ENCODE data around the gene TCF12.

DNA sequence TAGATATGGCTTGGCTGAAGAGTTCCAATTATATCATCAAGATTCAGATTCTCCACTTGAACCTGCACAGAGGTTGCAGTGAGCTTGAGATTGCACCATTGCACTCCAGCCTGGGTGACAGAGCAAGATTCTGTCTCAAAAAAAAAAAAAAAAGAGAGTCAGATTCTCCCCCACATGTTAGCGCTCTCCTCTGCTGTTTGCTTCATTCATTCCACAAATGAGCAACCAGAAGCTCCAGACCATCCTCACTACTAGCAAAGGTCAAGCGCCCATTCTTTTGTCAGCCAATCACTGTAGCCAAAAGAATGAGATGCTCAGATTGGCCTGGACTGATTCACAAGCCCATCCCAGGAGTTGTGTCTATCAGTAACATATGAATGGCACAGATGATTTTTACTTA is 28.4 kb upstream of the TCF12 start:
- TF ChIP-seq, protein P1, sequence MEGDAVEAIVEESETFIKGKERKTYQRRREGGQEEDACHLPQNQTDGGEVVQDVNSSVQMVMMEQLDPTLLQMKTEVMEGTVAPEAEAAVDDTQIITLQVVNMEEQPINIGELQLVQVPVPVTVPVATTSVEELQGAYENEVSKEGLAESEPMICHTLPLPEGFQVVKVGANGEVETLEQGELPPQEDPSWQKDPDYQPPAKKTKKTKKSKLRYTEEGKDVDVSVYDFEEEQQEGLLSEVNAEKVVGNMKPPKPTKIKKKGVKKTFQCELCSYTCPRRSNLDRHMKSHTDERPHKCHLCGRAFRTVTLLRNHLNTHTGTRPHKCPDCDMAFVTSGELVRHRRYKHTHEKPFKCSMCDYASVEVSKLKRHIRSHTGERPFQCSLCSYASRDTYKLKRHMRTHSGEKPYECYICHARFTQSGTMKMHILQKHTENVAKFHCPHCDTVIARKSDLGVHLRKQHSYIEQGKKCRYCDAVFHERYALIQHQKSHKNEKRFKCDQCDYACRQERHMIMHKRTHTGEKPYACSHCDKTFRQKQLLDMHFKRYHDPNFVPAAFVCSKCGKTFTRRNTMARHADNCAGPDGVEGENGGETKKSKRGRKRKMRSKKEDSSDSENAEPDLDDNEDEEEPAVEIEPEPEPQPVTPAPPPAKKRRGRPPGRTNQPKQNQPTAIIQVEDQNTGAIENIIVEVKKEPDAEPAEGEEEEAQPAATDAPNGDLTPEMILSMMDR (IDR thresholded peaks at IDR 0.05) = no peak
- TF ChIP-seq POLR2AphosphoS5 (IDR thresholded peaks at IDR 0.05; ENCODE audit: insufficient read depth in 1 of 2, low read depth in 1 of 2) (no peak), POLR2A (IDR thresholded peaks at IDR 0.05) (no peak)
